Measurements from ENCODE around the gene RAET1E. TPM values are rescaled to one million over a fixed set of nuclear protein-coding genes. Genes with fewer than 3 reads are reported as not detected.
"Not testable (repeated sequence)": the region's sequence is repeated elsewhere in the genome, so short reads cannot be mapped to it uniquely, and the experiment has no call there.

The RAET1E gene
- total RNA-seq, 1 experiment from 2014 or later = 2.8 TPM

- peak; percentile 19 for DNase-seq
- Histone ChIP-seq H3K9me3 (no peaks in the 10 kb centered on the region), H3K36me3 (no peaks in the 10 kb centered on the region), H3K4me3 (no peak overlapping the region), H3K27me3 (peaks cover 17% of the 10 kb centered on the region)
Measured at GRCh38 chr6:149934249-149935156, 36.6 kb upstream of the RAET1E start.

DNA sequence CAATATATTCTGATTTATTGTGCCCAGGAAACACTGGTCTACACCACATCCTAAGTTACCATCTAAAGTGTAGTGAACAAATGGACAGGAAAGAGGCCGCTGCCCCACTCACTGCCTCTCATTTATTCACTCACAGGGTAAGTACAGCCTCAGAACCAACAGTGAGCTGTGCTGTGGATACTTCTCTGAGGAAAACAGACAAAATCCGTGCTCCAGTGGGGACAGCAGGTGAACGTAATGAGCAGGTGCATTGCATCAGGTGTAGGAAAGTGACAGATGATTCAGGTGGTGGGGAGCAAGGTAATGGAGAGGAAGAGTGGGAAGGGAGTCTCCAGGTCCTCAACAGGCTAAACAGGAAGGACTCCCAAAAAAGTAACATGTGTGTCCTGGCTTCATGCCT is 35.5 kb upstream of the RAET1E start:
- no peak for DNase-seq
- H3K27me3 ChIP-seq = peaks cover 19% of the 10 kb centered on the region
- H3K9me3 ChIP-seq = no peaks in the 10 kb centered on the region
- no peaks in the 10 kb centered on the region for H3K36me3 ChIP-seq
- H3K4me3 ChIP-seq = no peak overlapping the region

DNA sequence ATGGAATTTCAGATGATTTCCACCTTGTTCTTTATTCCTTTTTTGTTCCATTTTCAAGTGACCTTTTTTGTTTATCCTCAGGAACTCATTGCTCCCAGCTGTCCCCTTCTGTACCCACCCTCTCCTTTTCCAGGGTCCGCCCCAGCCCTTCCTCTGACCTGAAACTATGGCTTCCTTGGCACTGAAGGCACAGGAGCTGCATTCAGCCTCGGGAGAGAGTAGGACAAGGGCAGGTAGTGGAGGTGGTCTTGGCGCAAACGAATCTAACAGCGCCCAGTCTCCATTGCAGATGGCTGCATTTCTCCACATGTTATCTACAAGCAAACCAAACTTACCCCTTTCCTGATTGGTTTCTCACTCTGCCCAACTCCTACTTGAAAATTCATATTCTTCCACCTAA is 35.1 kb upstream of the RAET1E start:
- Histone ChIP-seq H3K9me3 (no peaks in the 10 kb centered on the region), H3K36me3 (no peaks in the 10 kb centered on the region), H3K4me3 (no peak overlapping the region), H3K27me3 (peaks cover 16% of the 10 kb centered on the region)
- DNase-seq = no peak

DNA sequence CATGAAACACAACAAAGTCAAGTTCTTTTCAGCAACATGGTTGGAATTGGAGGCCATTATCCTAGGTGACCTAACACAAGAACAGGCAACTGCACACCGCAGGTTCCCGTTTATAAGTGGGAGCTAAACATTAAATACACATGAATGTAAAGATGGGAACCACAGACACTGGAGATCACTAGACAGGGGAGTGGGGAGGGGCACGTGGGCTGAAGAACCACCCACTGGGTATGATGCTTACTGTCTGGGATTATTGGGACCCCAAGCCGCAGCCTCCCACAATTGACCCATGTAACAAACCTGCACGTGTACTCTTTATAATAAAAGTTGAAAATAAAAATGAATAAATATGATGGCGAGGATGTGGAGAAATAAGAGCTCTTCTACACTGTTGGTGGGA is 33.6 kb upstream of the RAET1E start:
- H3K9me3 ChIP-seq = no peaks in the 10 kb centered on the region
- H3K27me3 ChIP-seq = peaks cover 20% of the 10 kb centered on the region

GRCh38 chr6:149929422-149929821 is 31.5 kb upstream of the RAET1E start:
- H3K27me3 ChIP-seq = peaks cover 20% of the 10 kb centered on the region
- DNase-seq = no peak

More for the DNA sequence above, 33.6 kb upstream of the RAET1E start:
- Histone ChIP-seq H3K36me3 (no peaks in the 10 kb centered on the region), H3K4me3 (no peak overlapping the region)
- no peak for DNase-seq

GRCh38 chr6:149927025-149927424 is 29.1 kb upstream of the RAET1E start:
- H3K9me3 ChIP-seq, H3K4me3 ChIP-seq, DNase-seq, H3K36me3 ChIP-seq: not testable (repeated sequence)
- peaks cover 19% of the 10 kb centered on the region for H3K27me3 ChIP-seq

More at GRCh38 chr6:149929422-149929821, 31.5 kb upstream of the RAET1E start:
- Histone ChIP-seq H3K9me3 (no peaks in the 10 kb centered on the region), H3K4me3 (no peak overlapping the region), H3K36me3 (no peaks in the 10 kb centered on the region)

DNA sequence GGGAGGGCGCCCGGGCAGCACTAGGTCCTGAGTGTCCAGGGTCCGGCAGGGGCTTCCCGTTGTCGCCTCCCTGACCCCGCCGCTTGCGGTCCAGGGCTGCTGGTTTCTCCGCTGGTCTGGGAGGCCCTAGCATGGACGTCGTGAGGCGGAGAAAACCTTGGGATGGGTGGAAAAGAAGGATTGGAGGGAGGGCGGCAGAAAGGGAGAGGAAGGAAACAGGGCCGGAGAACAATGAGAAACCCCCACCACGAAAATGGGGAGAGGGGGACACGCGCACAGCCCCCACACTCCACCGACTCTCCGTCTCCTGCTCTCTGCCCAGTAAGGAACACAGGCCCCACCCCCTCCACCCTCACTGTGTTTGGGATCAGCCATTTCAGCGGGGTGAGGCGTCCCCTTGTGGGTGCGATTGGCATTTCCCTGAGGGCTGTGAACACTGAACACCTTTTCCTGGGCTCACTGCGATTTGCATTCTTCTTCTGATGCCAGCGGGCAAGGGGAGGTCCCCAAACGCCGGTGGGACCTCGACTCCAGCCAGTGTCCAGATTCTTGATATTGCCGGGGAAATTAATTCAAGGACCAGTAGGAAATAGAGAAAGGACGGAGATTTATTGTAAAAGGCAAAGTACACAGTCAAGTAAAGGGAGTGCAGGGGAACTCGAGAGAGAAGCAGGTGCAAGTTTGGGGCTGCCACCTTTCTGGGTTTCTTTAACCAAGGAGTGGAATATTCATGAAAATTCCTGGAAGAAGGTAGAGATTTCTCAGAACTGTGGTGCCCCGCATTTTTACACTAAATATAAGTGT is 28.3 kb upstream of the RAET1E start:
- no peak overlapping the region for H3K4me3 ChIP-seq
- no peaks in the 10 kb centered on the region for H3K36me3 ChIP-seq
- H3K27me3 ChIP-seq = peaks cover 19% of the 10 kb centered on the region

DNA sequence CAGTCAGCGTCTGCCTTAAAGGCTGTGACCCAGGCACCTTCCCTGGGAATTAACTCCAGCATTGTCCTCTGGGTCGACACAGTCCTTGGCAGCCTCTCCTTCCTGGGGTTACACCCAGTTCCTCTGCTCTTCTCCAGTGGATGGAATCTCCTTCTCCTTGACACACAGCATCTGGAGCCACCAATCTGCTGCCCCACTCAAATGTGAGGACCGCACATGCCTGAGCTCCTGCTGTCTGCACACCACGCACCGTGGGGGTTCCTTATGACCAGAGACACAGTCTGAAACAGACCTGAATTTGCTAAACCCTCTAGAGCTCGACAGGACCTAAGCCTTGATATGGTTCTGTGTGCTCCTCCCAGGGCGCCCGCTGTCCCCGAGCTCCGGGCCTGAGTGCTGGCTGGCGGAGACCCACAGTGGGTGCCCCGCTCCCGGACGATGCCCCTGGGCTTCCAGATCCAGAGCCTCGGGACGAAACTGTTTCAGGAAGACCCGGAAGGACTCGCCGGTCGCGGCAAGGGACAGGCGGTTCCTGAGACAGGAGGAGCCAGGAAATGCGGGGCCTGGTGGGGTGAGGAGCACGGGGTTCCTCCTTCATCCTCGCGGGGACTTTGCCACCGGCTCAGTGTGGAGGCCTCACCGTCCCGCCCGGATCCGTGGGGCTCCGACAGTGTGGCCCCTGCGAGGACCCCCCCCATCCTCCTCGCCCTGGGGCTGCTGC is 27.5 kb upstream of the RAET1E start:
- DNase-seq = no peak
- H3K36me3 ChIP-seq = no peaks in the 10 kb centered on the region
- no peak overlapping the region for H3K4me3 ChIP-seq
- no peaks in the 10 kb centered on the region for H3K9me3 ChIP-seq
- peaks cover 19% of the 10 kb centered on the region for H3K27me3 ChIP-seq

More for the DNA sequence above, 28.3 kb upstream of the RAET1E start:
- no peaks in the 10 kb centered on the region for H3K9me3 ChIP-seq
- peak; percentile 82 for DNase-seq

- Histone ChIP-seq H3K27me3 (peaks cover 14% of the 10 kb centered on the region), H3K36me3 (no peaks in the 10 kb centered on the region), H3K4me3 (no peak overlapping the region), H3K9me3 (no peaks in the 10 kb centered on the region)
- DNase-seq = no peak
Measured at GRCh38 chr6:149924933-149925252, 27.0 kb upstream of the RAET1E start.

DNA sequence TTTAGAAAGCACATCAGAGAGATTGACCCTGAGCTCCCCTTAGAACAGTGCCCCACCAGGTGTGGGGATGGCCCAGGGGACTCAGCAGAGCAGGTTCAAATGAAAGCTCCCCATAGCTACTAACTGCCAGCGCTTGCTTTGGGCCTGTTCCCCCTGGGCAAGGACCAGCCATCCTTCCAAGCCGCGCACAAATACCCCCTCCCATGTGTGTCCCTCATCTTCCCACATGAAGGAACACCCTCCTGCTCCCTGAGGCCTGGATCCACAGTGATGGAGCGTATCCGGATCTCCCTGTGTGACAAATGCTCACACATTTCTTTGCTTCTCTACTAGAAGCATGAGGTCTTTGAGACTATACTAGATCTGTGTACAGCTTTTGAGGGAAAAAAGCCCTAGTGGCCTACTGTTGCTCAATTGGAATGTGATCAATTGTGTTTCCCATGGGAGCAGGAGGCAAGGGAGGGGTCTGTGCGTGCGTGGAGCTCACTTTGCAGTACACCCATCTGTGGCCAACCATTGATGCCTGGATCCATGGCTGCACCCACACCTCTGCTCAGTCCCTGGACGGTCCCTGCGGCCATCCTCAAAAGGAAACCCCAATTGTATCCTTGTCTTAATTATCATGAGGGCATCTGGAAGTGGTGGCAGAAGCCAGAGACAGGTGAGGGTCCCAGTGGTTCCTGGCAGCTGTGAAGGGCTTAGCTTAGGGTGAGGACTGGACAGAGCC is 26.5 kb upstream of the RAET1E start:
- H3K27me3 ChIP-seq = peaks cover 9% of the 10 kb centered on the region
- no peaks in the 10 kb centered on the region for H3K36me3 ChIP-seq
- H3K4me3 ChIP-seq = no peak overlapping the region
- no peak for DNase-seq
- no peaks in the 10 kb centered on the region for H3K9me3 ChIP-seq

DNA sequence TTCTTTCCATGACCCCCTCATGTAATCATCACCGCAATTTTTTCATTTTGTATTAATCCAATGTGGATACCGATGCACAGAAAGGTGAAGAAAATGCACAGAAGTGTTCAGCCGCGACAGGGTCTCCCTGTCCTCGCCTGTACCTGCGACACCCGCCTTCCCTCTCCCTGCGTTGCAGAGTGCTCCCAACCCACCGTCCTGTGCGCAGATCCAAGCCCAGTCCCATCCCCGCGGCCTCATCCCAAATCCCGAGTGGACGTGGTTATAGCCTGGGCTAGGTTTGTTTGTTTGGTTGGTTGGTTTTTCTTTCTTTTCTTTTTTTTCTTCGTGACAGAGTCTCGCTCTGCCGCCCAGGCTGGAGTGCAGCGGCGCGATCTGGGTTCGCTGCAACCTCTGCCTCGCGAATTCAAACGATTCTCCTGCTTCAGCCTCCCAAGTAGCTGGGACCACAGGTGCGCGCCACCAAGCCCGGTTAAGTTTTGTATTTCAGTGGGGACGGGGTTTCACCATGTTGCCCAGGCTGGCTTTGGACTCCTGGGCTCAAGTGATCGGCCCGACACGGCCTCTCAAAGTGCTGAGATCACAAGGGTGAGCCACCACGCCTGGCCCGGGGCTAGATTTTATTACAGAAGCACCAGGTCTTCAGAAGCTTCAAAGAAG is 25.5 kb upstream of the RAET1E start:
- Histone ChIP-seq H3K4me3 (peak overlapping the region; percentile 58), H3K27me3 (peaks cover 4% of the 10 kb centered on the region; the same call in 1 of the 2 replicates), H3K36me3 (no peaks in the 10 kb centered on the region), H3K9me3 (no peaks in the 10 kb centered on the region)
- no peak for DNase-seq

GRCh38 chr6:149922642-149923326 is 24.9 kb upstream of the RAET1E start, which contains the start of gene RAET1G:
TSS of gene RAET1G (minus strand) at chr6:149923121. CDS start at chr6:149923010, 111 bp downstream.
- DNase-seq = peak; percentile 93
- H3K36me3 ChIP-seq = no peaks in the 10 kb centered on the region
- H3K4me3 ChIP-seq = peak within 1 kb of the TSS; percentile 58
- H3K9me3 ChIP-seq = no peaks in the 10 kb centered on the region
- H3K27me3 ChIP-seq = 0 out of 2 replicates have a peak, but pooled peaks cover 4% of the 10 kb centered on the region

DNA sequence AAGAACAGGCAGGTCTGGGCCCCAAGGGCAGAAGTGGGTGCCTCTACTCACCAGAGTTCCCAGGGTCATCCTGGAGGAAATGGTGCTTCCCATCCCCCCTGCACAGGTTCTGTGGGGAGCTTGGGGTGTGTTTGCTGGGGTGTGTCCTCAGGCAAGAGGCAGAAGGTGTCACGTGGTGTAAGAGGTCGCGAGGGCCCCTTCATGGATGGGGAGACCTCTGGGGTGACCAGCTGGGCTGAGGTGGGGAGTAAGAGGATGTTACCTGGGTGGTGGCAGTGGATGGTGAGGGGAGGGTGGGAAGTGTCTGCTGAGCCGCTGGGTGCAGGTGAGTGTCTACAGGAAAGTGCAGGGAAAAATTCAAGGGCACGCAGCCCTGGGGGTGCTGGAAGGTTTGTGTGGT is 24.2 kb upstream of the RAET1E start:
- H3K4me3 ChIP-seq, H3K36me3 ChIP-seq, H3K9me3 ChIP-seq, DNase-seq, H3K27me3 ChIP-seq: not testable (repeated sequence)

DNA sequence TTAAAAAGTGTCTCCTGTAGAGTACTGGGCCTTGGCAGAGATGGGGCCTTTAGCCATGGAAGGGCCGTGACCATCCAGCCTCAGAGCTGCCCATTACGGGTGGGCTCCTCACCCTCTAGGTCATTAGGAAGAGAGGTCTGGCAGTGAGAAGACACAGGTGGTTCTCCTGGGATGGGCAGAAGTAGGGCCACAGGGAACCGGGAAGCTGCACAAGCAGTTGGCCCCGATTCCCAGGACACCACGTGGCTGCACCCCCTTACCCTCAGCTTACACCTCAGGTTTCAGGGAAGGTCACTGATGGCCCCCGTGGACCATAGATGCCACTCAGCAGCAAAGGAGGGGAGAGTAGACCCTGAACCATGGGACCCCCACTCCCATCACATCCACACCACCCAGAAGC is 23.4 kb upstream of the RAET1E start:
- Histone ChIP-seq H3K9me3 (no peaks in the 10 kb centered on the region), H3K27me3 (no peaks in the 10 kb centered on the region), H3K4me3 (no peak overlapping the region), H3K36me3 (no peaks in the 10 kb centered on the region)
- no peak for DNase-seq

GRCh38 chr6:149919834-149920225 is 21.9 kb upstream of the RAET1E start:
- H3K4me3 ChIP-seq = no peak overlapping the region
- DNase-seq = no peak

More at GRCh38 chr6:149919834-149920225, 21.9 kb upstream of the RAET1E start:
- Histone ChIP-seq H3K36me3 (no peaks in the 10 kb centered on the region), H3K27me3 (no peaks in the 10 kb centered on the region), H3K9me3 (no peaks in the 10 kb centered on the region)

All from MG63 (cell line).